Central memory CD8-positive, alpha-beta T cell (primary cell): ENCODE data around the gene AASDH.

Experiments
- ATAC-seq: fragments of 150-1000 bp; cut with Tn5 transposase; replicated peaks from 2 replicates; pipeline ENCODE4 v1.10.0; 2022; ENCODE audit warnings: mild to moderate bottlenecking, moderate FRiP score, moderate number of reproducible peaks; ENCODE audit not compliant: poor library complexity, severe bottlenecking; ENCODE audit errors: extremely low read depth
- DNase-seq, 2 donors: peaks; one replicate each; pipeline ENCODE4 v3.0.0; 2021; ENCODE audit warnings: low spot score in 2 of 2
- H3K27ac Mint-ChIP-seq: one replicate; pipeline ENCODE4 v1.8.0; 2022; ENCODE audit warnings: low read depth, mild to moderate bottlenecking, moderate library complexity, mixed read lengths
- H3K27me3 Mint-ChIP-seq: one replicate; pipeline ENCODE4 v1.8.0; 2022; ENCODE audit warnings: mixed read lengths
- H3K36me3 Mint-ChIP-seq: one replicate; pipeline ENCODE4 v1.8.0; 2022; ENCODE audit warnings: mild to moderate bottlenecking, moderate library complexity, mixed read lengths; ENCODE audit not compliant: insufficient read depth
- H3K4me1 Mint-ChIP-seq: one replicate; pipeline ENCODE4 v1.8.0; 2022; ENCODE audit warnings: mixed read lengths
- H3K4me3 Mint-ChIP-seq: one replicate; pipeline ENCODE4 v1.8.0; 2022; ENCODE audit warnings: mild to moderate bottlenecking, moderate library complexity, mixed read lengths
- H3K9me3 Mint-ChIP-seq: one replicate; pipeline ENCODE4 v1.8.0; 2022; ENCODE audit warnings: mixed read lengths

Gene AASDH

GRCh38 chr4:56321251-56321650 lies 66.0 kb downstream of the AASDH start:
- no peak overlapping the region for H3K27ac Mint-ChIP-seq
- no peak overlapping the region for H3K4me3 Mint-ChIP-seq

DNA sequence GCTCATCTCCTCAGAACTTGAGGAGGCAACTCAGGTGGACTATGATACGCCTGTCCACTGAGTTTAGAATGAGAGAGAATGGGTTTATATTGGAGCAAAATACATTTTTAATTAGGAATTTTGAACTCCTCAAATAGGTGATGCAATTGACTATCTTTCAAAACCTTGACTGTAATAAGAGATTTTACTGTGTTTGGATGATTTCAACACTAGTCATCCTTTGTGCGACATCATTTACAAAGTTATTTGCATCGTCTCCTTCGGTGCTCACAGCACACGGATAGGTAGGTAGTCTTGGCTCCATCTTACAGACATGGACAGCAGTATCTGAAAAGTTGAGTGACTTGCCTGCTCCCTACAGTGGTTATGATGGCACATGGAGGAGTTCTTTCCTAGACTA lies 67.0 kb downstream of the AASDH start:
- H3K27me3 Mint-ChIP-seq: peaks cover 32% of the 10 kb centered on the region
- no peak overlapping the region for H3K4me3 Mint-ChIP-seq
- no peak overlapping the region for H3K27ac Mint-ChIP-seq
- H3K4me1 Mint-ChIP-seq: no peaks in the 10 kb centered on the region
- no peak for DNase-seq
- no peaks in the 10 kb centered on the region for H3K9me3 Mint-ChIP-seq
- H3K36me3 Mint-ChIP-seq: no peaks in the 10 kb centered on the region
- ATAC-seq: no peak

More at GRCh38 chr4:56321251-56321650, 66.0 kb downstream of the AASDH start:
- H3K4me1 Mint-ChIP-seq: no peaks in the 10 kb centered on the region
- peaks cover 32% of the 10 kb centered on the region for H3K27me3 Mint-ChIP-seq
- H3K36me3 Mint-ChIP-seq: no peaks in the 10 kb centered on the region
- ATAC-seq (no peak), DNase-seq (no peak)
- no peaks in the 10 kb centered on the region for H3K9me3 Mint-ChIP-seq

- Mint-ChIP-seq H3K4me1 (no peaks in the 10 kb centered on the region), H3K27ac (no peak overlapping the region), H3K9me3 (no peaks in the 10 kb centered on the region), H3K4me3 (no peak overlapping the region), H3K27me3 (peaks cover 39% of the 10 kb centered on the region), H3K36me3 (no peaks in the 10 kb centered on the region)
- no peak for ATAC-seq
- DNase-seq: no peak
These were observed 68.7 kb downstream of the AASDH start for GRCh38 chr4:56318555-56318954.

- H3K36me3 Mint-ChIP-seq: no peaks in the 10 kb centered on the region
- ATAC-seq: no peak
- no peaks in the 10 kb centered on the region for H3K4me1 Mint-ChIP-seq
- peaks cover 32% of the 10 kb centered on the region for H3K27me3 Mint-ChIP-seq
- H3K27ac Mint-ChIP-seq: no peak overlapping the region
- no peak overlapping the region for H3K4me3 Mint-ChIP-seq
- DNase-seq: no peak
- no peaks in the 10 kb centered on the region for H3K9me3 Mint-ChIP-seq
These were observed 69.5 kb downstream of the AASDH start for GRCh38 chr4:56317749-56318148.

DNA sequence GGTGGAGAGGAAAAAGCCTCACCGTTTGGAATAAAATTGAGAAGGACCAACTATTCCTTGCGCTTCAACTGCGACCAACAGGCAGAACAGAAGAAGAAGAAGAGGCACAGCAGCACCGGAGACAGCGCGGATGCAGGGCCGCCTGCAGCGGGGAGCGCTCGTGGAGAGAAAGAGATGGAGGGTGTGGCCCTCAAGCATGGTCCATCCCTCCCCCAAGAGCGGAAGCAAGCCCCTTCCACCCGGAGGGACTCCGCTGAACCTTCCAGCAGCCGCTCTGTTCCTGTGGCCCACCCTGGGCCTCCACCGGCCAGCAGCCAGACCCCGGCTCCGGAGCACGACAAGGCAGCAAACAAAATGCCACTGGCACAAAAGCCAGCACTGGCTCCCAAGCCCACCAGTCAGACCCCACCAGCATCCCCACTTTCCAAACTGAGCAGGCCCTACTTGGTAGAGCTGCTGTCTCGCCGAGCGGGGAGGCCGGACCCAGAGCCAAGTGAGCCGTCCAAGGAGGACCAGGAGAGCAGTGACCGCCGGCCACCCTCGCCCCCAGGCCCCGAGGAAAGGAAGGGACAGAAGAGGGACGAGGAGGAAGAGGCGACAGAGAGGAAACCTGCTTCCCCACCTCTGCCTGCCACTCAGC lies 71.2 kb downstream of the AASDH start:
- no peak for DNase-seq
- no peak overlapping the region for H3K27ac Mint-ChIP-seq
- no peak overlapping the region for H3K4me3 Mint-ChIP-seq
- H3K27me3 Mint-ChIP-seq: peaks cover 16% of the 10 kb centered on the region
- no peaks in the 10 kb centered on the region for H3K9me3 Mint-ChIP-seq
- ATAC-seq: no peak
- no peaks in the 10 kb centered on the region for H3K36me3 Mint-ChIP-seq
- H3K4me1 Mint-ChIP-seq: no peaks in the 10 kb centered on the region

DNA sequence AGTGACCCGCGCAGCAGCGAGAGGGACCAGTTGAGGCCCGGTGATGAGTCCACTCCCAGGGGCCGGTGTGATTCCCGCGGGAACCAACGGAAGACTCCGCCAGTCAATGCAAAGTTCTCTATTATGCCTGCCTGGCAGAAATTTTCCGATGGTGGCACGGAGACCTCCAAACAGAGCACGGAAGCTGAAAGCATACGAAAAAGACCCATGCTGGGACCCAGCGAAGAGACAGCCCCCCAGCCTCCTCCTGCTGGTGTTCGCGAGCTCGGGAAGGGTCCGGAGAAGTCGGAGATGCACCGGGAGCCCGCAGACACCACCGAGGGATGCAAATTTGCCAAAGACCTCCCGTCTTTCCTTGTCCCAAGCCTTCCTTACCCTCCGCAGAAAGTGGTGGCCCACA lies 71.7 kb downstream of the AASDH start:
- no peak for DNase-seq
- Mint-ChIP-seq H3K27me3 (peaks cover 10% of the 10 kb centered on the region), H3K27ac (no peak overlapping the region), H3K36me3 (no peaks in the 10 kb centered on the region), H3K4me1 (no peaks in the 10 kb centered on the region), H3K4me3 (no peak overlapping the region), H3K9me3 (no peaks in the 10 kb centered on the region)
- ATAC-seq: no peak

DNA sequence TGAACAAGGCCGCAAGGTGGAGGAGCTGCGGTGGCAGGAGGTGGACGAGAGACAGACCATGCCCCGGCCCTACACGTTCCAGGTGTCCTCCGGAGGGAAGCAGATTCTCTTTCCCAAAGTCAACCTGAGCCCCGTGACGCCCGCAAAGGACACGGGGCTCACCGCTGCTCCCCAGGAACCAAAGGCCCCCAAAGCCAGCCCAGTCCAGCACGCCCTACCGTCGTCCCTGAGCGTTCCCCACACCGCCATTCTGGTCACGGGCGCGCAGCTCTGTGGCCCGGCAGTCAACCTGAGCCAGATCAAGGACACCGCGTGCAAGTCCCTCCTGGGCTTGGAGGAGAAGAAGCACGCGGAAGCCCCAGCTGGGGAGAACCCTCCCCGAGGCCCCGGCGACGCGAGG lies 72.2 kb downstream of the AASDH start:
- H3K4me3 Mint-ChIP-seq: no peak overlapping the region
- no peaks in the 10 kb centered on the region for H3K36me3 Mint-ChIP-seq
- peaks cover 9% of the 10 kb centered on the region for H3K27me3 Mint-ChIP-seq
- no peaks in the 10 kb centered on the region for H3K4me1 Mint-ChIP-seq
- DNase-seq (no peak), ATAC-seq (no peak)
- H3K9me3 Mint-ChIP-seq: no peaks in the 10 kb centered on the region
- H3K27ac Mint-ChIP-seq: no peak overlapping the region

DNA sequence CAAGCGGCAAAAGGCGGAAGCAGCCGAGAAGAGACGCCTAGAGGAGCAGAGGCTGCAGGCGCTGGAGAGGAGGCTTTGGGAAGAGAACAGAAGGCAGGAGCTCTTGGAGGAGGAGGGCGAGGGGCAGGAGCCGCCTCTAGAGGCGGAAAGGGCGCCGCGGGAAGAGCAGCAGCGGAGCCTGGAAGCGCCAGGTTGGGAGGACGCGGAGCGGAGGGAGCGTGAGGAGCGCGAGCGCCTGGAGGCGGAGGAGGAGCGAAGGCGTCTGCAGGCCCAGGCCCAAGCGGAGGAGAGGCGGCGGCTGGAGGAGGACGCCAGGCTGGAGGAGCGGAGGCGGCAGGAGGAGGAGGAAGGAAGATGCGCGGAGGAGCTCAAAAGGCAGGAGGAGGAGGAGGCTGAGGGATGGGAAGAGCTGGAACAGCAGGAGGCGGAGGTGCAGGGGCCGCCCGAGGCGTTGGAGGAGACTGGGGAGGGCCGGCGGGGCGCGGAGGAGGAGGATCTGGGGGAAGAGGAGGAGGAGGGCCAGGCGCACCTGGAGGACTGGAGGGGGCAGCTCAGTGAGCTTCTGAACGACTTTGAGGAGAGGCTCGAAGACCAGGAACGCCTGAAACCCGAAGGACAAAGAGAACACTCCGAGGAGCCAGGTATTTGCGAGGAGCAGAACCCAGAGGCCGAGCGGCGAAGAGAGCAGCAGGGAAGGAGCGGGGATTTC lies 72.9 kb downstream of the AASDH start:
- Mint-ChIP-seq H3K36me3 (no peaks in the 10 kb centered on the region), H3K9me3 (no peaks in the 10 kb centered on the region), H3K27ac (no peak overlapping the region), H3K4me3 (no peak overlapping the region), H3K27me3 (peaks cover 9% of the 10 kb centered on the region), H3K4me1 (no peaks in the 10 kb centered on the region)
- ATAC-seq (no peak), DNase-seq (no peak)

- ATAC-seq (no peak), DNase-seq (no peak)
- H3K9me3 Mint-ChIP-seq: no peaks in the 10 kb centered on the region
- no peaks in the 10 kb centered on the region for H3K36me3 Mint-ChIP-seq
- H3K27me3 Mint-ChIP-seq: peaks cover 9% of the 10 kb centered on the region
- no peaks in the 10 kb centered on the region for H3K4me1 Mint-ChIP-seq
- no peak overlapping the region for H3K27ac Mint-ChIP-seq
- H3K4me3 Mint-ChIP-seq: no peak overlapping the region
These were observed 74.2 kb downstream of the AASDH start for GRCh38 chr4:56313132-56313531.

GRCh38 chr4:56311299-56311975 lies 75.9 kb downstream of the AASDH start:
- no peak for DNase-seq
- H3K4me1 Mint-ChIP-seq: no peaks in the 10 kb centered on the region
- H3K4me3 Mint-ChIP-seq: no peak overlapping the region
- no peaks in the 10 kb centered on the region for H3K9me3 Mint-ChIP-seq
- H3K27ac Mint-ChIP-seq: no peak overlapping the region
- no peak for ATAC-seq
- H3K27me3 Mint-ChIP-seq: peaks cover 9% of the 10 kb centered on the region
- no peaks in the 10 kb centered on the region for H3K36me3 Mint-ChIP-seq

- Mint-ChIP-seq H3K4me1 (no peaks in the 10 kb centered on the region), H3K9me3 (no peaks in the 10 kb centered on the region), H3K36me3 (no peaks in the 10 kb centered on the region), H3K4me3 (no peak overlapping the region), H3K27me3 (peaks cover 9% of the 10 kb centered on the region), H3K27ac (no peak overlapping the region)
- ATAC-seq (no peak), DNase-seq (no peak)
These were observed 76.7 kb downstream of the AASDH start for GRCh38 chr4:56310401-56311125.

GRCh38 chr4:56308384-56308783 lies 78.9 kb downstream of the AASDH start:
- Mint-ChIP-seq H3K27me3 (no peaks in the 10 kb centered on the region), H3K4me3 (no peak overlapping the region), H3K9me3 (no peaks in the 10 kb centered on the region), H3K27ac (no peak overlapping the region), H3K36me3 (no peaks in the 10 kb centered on the region), H3K4me1 (no peaks in the 10 kb centered on the region)
- DNase-seq: no peak
- ATAC-seq: no peak
